ENCODE measurements around the gene NRXN2.
"Not testable (repeated sequence)": the region's sequence is repeated elsewhere in the genome, so short reads cannot be mapped to it uniquely, and the experiment has no call there.

NRXN2 gene

GRCh38 chr11:64605244-64605560, 117.8 kb downstream of the NRXN2 start:
- no peak for DNase-seq (ENCODE audit: low read depth in 2 of 2)

GRCh38 chr11:64604458-64605243, 118.3 kb downstream of the NRXN2 start:
- DNase-seq (ENCODE audit: low read depth in 2 of 2) = no peak

DNA sequence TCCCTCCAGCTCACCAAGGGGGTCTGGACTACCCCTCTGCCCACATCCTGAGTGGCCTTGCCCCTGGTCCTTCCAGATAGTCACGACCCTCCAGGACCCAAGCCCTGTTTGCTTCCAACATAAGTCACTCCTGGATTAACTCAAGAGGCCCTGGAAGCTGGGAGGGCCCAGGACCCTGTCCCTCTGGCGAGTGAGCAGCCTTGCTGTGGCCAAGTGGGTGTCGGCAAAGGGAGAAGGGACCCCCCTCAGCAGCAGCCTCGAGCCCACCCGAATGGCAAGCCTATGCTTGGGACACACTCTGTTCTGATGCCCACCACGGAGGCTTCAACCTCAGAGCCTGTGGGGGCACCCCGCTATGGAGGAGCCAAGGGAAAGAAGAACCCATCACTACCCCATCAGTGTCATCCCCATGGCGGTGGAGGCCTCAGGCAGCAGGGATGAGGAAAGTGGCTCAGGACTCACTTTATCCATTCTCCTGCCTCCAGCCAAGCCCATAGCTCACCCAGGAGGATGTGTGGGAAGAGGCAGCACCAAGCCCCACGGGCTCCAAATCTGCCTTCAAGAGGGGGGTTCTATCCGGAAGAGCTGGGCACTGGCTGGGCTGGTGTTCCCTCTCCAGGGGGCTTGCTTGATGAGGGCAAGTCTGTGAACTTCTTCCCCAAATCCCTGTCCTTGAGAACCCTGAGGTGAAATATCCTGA, 119.4 kb downstream of the NRXN2 start:
- no peak for DNase-seq (ENCODE audit: low read depth in 2 of 2)

- no peak for DNase-seq (ENCODE audit: low read depth in 2 of 2)
Observed at GRCh38 chr11:64602466-64603070, 120.4 kb downstream of the NRXN2 start.

- no peak for DNase-seq (ENCODE audit: low read depth in 2 of 2)
Observed at GRCh38 chr11:64601605-64602465, 121.2 kb downstream of the NRXN2 start.

GRCh38 chr11:64600281-64600992, 122.6 kb downstream of the NRXN2 start:
- no peak for DNase-seq (ENCODE audit: low read depth in 2 of 2)

- no peak for DNase-seq (ENCODE audit: low read depth in 2 of 2)
Observed at GRCh38 chr11:64599698-64600211, 123.2 kb downstream of the NRXN2 start.

DNA sequence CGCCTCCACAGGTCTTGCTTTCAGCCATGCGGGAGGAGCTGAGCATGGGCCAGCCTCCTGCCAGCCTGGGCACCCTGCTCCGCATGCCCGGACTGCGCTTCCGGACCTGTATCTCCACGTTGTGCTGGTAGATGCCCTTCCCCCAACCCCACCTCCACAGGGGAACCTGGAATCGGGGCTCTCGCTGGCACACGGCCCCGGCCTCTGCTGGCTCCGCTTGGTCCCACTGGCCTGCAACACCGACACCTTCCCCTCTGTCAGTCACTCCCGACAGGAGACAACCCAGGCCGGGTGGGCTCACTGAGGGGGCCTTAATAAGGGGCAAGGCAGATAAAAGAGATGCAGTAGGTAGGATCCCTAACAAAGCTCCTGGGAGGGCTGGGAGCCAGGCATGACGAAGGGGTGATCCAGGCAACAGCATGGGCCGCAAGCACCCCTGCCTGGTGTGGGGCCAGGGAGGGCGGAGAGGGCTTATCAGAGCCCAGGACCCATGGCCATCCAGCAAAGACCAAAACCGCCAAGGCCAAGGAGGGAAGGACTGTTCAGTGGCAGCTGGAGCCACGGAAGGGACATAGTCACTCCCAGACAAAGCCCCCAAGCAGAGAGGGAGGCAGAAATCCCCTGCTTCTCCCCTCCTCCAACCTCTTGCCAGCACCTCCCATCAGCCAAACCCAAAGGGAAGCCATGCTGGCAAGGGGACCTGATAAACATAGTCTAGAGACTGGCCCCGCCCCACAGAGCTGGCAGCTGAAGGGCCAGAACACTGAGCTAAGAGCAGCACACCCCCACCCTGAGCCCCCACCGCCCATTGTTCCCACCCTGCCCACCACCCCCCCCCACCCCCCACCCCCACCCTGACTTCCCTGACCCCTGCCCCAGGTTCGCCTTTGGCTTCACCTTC, 124.0 kb downstream of the NRXN2 start:
- no peak for DNase-seq (ENCODE audit: low read depth in 2 of 2)

DNA sequence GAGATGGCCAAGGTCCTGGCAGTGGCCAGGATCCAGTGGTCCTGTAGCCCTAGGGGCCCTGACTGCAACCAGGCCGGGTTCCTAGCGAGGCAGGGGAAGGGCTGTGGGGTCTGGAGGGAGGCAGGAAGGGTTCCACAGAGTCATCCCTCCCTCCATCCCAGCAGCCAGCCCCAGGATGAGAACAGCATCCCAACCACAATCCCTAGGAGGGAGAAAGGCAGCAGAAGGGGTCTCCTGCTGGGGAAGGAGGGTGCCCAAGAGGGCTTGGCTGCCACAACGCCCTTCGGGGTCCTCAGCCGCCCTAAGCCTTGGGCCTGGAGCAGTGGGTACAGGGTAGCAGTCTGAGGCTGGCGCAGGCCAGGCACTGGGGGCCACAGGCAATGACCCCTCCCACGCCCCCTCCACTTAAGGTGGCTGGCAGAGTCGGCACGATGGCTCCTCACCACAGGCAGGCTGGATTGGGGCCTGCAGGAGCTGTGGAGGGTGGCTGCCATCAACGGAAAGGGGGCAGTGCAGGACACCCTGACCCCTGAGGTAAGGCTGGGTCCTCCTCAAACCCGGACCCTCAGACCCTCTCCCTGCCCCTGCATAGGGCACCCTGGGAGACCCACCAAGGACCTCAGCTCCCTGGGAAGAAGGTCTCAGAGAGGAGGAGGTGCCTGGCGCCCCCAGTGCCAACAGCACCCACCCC, 124.7 kb downstream of the NRXN2 start:
- no peak for DNase-seq (ENCODE audit: low read depth in 2 of 2)

- no peak for DNase-seq (ENCODE audit: low read depth in 2 of 2)
Observed at GRCh38 chr11:64597671-64598101, 125.3 kb downstream of the NRXN2 start.

- DNase-seq (ENCODE audit: low read depth in 2 of 2) = not testable (repeated sequence)
Observed at GRCh38 chr11:64595922-64596321, 127.1 kb downstream of the NRXN2 start.

- no peak for DNase-seq (ENCODE audit: low read depth in 2 of 2)
Observed at GRCh38 chr11:64594159-64594939, 128.6 kb downstream of the NRXN2 start.

DNA sequence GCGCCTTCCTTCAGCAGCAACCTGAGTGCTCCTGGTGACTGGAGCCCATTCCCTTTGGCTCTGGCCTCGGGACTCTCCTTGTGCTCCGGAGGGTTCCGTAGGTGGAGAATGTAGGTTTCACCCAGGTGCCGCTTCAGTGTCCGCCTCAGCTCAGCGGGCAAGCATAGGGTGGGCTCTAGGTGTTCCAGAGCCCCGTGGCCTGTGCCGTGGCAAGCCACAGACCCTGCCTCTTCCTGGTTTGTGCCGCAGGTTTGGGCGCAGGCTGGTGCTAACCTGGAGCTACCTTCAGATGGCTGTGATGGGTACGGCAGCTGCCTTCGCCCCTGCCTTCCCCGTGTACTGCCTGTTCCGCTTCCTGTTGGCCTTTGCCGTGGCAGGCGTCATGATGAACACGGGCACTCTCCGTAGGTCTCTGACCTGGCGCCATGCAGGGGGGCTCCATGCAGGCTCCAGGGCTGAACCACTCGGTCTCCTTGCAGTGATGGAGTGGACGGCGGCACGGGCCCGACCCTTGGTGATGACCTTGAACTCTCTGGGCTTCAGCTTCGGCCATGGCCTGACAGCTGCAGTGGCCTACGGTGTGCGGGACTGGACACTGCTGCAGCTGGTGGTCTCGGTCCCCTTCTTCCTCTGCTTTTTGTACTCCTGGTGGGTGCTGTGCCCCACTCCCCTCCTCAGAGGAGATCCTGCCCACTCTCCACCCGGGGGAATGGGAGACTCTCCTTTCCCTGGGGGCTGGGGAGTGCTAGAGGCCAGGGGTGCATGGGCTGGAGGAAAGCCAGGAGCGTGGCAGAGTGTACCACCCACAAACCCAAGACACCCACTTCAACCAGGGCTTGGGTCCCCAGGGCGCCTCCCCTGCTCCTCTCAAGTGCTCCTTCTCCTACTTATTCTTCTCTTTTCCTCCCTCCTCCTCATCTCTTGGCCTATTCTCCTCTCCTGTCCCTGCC, 129.6 kb downstream of the NRXN2 start:
- no peak for DNase-seq (ENCODE audit: low read depth in 2 of 2)

DNA sequence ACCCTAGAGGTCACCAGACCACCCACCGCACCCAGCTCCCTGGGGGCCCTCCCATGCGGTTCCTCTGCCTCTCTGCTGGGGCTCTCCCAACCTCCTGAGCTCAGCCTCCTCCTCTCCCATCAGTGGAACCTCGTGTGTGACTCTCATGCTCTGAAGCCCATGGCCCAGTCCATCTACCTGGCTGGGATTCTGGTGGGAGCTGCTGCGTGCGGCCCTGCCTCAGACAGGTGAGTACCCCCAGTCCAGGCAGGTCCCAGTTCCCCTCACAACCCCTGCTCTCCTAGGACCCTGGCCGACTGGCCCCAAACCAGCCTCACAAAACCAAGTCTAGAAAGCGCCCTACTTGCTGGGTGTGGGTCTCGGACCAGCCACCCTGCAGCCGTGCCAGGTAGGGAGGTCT, 130.3 kb downstream of the NRXN2 start:
- DNase-seq (ENCODE audit: low read depth in 2 of 2) = no peak

DNA sequence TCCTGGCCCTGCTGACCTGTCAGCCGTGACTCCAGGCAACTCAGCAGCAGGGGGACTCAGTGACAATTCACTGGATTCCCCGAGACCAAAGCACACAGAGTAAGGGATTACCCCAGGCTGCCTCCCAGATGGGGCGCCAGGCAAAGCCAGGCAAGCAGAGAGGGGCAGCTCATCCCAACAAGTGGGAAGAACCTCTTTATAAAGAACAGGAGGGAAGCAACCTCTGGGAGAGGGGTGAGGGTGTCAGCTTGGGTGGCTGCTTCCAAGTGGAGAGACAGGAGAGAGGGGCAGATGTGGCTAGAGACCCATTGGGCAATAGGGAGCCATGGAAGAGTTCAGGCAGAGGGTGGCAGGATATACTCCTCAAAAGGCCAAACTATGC, 130.8 kb downstream of the NRXN2 start:
- no peak for DNase-seq (ENCODE audit: low read depth in 2 of 2)

- no peak for DNase-seq (ENCODE audit: low read depth in 2 of 2)
Observed at GRCh38 chr11:64591257-64592233, 131.5 kb downstream of the NRXN2 start.
